NCI-H1694 (cell line): ENCODE measurements around the gene LSM2.
"Not testable (repeated sequence)": the region's sequence is repeated elsewhere in the genome, so short reads cannot be mapped to it uniquely, and the experiment has no call there.

Experiments used
- DNase-seq: peaks from one replicate; lab custom pipeline; 2025; lab: John Stamatoyannopoulos, UW

LSM2 gene

DNA sequence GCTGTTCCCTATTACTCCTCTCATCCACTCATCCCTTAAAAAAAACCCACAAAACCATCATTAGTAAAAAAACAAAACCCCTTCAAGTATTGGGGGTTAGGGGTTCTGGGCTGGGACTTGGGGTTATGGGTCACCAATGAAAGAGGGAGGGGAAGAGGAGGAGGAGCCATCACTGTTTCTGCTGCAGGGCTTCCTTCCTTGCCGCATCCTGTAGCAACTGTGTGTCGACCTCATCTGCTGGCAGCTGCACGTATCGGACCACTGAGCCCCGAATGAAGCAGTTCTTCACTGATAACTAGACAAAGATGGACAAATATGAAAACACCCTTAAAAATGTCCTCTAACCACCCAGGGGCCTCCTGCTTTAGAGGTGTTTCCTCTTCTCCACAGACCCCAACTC, 9.2 kb downstream of the LSM2 start:
- no peak for DNase-seq

DNA sequence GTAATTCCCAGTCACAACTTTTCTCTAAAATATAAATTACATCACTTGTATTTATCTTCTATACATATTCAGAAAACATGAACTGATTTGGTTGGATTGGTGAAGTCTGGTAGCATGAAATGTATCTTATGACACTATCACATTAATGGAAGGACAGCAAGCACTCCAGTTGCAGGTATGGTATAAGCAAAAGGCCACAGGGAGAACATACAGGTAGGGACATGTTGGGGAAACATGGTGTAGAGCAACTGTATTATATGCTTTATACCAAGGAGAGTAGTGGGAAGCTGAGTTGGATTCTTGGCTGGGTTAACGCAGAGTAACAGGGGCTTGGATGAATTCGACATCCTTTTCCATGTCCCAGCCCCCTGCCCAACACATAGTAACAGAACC, 9.8 kb downstream of the LSM2 start:
- DNase-seq, result no peak

DNA sequence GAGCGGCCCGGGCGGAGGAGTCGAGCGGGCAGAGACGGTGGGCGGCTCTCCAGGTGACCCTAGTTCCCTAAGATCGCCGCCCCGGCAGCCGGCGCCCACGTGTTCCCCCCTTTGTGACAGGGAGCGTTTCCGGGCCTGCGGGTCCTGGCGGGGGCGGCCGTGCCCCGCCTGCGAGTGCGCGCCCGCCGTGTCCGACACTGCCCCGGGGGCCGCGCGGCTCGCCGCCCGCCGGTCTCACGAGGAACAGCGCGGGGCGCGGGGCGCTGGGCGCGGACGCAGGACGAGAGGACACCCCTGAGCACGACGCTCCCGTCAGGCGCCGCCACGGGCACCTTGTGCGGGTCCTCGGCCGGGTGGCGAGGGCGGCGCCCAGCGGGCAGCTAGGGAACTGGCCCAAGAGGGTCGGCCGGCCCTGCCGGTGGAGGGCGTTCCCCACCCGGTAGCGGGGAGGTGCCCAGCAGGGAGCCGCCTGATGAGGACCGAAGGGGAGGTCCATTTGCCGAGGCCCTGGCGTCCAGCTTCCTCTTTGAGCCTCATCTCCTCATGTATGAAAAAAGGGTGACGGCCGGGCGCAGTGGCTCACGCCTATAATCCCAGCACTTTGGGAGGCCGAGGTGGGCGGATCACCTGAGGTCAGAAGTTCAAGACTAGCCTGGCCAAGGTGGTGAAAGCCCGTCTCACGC, 11.0 kb downstream of the LSM2 start, which contains the start of gene VARS1:
Gene VARS1 (minus strand): TSS at position 137 of the 683 bp plus-strand sequence. CDS start 535 bp downstream, outside the sequence.
- peak; percentile 35 for DNase-seq

DNA sequence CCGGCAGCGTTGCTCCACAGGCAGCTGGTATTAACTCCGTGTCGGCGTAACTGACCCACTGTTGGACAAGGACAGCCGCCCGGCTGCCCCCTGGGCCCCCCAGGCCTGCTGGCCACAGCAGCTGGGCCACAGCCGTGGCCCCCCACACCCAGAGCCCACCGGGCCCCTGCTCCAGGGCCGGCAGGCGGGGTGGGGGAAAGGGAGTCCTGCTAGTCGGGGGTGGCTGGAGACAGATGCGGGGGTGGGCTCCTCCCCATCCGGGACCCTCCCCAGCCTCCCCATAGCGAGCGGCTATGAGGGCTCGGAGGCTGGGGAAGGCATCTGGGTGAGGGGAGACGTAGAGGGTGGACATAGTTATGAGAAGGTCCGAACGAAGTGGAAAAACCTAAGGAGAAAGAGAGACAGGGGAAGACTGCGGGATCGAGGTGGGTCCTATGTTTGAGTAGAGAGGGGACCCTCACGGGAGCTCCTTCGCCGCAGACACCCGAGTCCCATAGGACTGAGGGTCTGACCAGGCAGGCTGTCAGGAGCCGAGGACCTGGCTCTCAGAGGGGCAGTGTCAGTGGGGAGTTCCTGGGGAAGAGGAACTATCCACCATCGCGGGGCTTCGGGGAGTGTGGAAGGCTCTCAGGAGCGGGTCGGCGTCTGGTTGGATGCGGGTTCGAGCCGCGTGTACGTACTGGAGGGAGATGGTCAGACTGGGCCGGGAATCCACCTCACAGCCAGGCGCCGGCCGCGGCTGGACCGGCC, 11.7 kb downstream of the LSM2 start:
- DNase-seq, result no peak

DNA sequence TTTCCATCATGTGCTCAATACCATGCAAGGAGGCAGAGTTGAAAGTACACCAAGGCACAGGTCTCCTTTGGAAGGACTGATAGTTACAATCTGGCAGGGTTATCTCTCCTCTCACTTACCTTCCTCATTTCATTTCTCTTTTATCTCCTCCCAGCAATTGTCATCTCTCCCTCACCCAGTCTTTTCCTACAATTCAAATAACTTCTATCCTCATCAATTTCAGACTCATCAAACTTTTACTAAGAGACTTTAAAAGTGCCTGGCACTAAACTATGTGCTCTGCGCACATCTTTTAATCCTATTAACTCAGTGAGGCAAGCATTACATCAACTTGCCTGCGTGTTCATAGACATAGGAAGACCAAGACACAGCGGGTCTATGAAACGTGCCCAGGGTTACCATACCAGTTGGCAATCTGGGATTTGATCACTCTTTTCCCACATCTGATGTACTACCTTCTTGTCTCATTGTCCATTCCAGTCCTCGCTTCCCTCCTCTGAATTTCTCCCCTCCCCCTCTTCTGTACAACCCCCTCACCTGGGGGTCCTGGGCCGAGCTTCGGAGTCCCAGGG, 12.4 kb downstream of the LSM2 start:
- no peak for DNase-seq

DNA sequence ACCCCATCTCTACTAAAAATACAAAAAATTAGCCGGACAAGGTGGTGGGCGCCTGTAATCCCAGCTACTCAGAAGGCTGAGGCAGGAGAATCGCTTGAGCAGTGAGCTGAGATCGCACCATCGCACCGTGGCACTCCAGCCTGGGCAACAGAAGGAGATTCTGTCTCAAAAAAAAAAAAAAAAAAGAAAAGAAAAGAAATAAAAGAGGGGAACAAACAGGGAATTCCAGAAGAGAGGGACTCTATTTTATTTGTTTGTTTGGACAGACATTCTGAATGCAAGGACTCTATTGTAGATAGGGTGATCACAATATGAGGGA, 12.9 kb downstream of the LSM2 start:
- DNase-seq, result not testable (repeated sequence)

DNA sequence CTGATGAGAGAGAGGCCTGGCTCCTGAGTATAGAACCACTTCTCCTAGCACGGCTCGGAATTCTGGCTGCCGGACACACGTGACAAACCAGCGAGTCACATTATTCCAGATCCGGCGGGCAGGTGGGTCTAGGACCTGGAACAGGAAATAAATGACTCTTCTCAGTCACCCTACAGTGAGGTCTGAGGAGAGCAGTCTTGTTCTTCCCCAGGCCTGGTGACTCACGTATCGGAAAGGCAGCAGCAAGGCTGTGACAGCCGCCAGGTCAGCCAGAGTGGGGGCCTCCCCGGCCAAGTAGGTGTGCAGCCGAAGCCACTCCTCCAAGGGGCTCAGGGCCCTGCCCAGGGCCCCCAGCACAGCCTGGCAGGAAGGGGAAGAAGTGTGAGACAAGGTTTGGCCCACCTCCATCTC, 14.0 kb downstream of the LSM2 start:
- DNase-seq, result no peak

DNA sequence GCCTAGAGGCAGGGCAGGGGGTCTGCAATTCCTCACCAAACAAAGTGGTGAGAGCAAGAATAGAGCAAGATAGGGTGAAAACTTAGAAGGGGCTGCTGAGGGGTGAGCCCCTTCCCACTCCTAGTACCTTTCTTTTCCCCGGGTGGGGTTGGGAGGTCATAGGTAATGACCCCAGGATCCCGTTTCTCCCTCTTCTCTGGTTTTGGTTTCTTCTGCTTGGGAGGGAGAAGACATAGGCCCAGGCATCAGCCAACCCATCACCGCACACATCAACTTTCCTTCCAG, 14.7 kb downstream of the LSM2 start:
- DNase-seq, result no peak

DNA sequence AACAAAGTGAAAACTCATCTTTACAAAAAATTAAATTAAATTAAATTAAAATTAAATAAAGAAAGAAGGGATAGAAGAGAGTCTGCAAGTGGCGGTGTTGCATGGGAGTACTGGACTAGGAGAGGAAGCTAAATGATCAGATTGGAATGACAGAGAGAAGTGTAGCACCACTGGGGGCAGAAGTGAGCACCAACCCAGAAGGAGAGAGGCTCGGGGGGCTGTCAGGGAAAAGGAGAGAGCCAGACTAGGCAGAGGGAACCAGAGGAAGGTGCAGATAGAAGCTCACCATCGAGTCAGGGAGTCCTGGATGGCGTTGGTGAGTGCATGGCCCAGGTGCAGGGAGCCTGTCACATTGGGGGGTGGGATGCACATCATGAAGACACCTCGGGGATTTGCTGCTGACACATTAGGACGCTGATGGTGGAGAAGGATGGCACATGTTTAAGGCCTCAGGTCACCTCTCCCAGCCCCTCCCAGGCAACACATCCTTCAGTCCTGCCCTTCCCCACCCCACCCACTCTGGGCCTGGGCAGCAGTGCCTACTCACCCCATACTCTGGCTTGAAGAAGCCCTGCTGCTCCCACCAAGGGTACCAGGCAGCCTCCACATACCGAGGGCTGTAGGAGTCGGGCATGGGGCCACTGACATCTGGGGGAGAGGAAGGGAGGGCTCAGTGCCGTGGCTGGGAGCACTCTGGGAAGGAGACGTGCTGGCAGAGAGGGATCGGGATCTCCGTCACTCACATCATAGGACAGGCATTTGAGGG, 15.3 kb downstream of the LSM2 start:
- peak; percentile 53 for DNase-seq

DNA sequence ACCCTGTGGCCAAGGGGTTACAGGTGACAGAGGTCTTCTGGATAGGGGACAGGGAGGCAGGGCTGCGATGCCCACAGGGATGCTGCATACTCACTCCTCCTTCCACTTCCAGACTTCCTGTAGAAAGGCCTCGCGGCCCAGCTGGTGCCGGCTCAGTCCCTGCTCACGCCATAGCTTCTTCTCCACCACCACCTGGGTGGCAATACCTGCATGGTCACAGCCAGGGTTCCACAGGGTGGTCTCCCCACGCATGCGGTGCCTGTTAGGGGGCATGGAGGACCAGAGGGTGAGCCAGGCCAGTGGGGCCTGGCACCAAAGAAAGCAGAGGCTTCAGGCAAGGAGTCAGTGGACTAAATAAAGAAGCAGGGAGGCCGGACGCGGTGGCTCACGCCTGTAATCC, 21.3 kb downstream of the LSM2 start:
- no peak for DNase-seq

DNA sequence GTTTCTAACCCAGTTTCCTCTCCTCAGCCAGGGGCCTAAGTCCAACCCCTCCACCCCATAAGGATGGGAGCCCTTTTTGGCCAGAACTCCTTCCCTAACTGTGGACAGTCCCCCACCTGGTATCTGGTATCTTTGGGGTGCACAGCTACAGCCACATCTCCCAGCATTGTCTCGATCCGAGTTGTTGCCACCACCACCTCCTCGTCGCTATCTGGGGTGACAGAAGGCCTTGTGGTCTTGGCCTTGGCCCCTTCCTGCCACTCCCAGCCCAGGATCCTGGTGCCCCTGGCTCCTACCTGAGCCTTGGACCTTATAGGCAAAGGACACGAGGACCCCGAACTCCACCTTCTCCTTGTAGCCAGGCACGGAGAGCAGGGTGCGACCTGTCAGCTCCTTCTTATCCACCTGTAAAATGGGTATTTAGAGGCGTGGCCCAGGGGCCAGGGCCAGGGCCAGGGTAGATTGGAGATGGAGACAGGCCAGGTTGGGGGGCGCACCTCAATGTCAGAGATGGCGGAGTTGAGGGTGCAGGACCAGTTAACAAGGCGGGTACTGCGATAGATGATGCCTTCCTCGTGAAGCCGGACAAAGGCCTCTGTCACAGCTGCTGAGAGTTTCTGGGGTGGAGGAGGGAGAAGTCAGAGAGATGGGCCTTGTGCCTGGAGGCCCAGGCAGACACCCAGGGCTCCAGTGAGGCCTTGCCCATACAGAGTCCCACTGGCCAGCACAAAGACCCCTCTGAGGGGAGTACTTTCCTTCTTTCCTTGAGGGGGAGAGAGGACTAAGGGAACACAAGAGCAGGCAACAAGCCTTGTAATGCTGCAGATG, 22.5 kb downstream of the LSM2 start:
- no peak for DNase-seq

DNA sequence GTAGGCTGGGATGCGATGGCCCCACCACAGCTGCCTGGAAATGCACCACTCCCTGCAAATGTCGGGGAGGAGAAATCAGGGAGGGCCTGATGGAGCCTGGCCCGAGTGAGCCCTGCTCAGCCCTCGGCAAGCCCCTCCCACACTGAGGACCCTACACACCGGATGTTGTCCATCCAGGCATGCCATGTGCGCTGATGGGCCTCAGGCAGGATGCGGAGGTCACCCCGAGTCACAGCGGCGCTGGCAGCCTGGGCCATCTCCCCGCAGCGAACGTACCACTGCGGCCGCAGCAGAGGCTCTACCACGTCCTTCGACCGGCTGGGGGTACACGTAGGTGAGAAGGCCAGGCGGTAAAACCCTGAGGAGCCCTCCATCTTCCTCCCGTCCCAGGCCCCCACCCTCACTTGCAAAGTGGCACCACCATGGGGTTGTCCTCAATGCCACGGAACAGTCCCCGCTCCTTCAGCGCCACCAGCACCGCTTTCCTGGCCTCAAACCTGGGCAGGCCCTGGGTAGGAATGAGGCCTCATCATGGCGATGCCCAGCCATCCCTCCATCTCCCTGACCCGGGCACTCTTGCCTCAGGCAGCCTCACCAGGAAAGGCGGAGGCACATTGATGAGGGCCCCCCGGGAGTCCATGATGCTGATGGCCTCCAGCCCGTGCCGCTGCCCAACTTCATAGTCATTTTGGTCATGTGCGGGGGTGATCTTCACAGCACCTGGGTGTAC, 24.5 kb downstream of the LSM2 start:
- no peak for DNase-seq

DNA sequence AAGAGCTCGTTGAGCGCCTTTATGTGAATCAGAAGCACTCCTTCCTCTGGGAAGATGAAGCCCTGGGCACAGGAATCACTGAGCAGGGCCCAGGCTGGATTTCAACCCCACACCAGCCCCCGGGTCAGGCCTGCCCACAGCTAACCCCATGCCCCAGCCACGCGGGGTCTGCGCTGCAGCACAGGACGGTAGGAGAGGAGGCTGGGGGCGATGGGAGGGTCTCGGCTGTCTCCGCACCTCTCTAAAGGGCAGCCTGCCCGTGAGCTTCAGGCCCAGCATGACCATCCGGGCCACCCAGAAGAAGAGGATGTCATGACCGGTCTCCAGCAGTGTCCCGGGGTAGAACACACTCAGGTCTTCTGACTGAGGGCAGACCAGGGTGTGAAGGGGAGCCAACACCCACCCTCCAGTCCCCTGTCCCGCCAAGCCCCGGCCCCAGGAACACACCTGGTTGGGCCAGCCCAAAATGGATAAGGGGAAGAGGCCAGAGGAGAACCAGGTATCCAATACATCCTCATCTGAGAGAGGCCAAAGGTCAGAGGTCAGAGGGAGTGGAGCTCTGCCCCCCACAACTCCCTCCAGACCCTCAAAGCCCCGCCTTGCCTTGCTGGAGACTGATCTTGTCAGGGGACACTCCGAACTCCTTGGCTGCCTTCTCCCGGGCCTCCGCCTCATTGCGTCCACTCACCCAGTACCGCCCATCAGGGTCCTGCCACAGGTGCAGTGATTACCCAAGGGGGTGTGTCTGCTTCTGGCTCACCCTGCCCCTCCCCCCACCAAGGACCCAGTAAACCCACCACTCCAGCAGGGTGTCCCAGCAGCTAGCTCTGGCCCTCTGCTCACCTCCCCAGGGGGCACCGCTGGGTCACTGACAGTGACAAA, 25.3 kb downstream of the LSM2 start:
- no peak for DNase-seq

DNA sequence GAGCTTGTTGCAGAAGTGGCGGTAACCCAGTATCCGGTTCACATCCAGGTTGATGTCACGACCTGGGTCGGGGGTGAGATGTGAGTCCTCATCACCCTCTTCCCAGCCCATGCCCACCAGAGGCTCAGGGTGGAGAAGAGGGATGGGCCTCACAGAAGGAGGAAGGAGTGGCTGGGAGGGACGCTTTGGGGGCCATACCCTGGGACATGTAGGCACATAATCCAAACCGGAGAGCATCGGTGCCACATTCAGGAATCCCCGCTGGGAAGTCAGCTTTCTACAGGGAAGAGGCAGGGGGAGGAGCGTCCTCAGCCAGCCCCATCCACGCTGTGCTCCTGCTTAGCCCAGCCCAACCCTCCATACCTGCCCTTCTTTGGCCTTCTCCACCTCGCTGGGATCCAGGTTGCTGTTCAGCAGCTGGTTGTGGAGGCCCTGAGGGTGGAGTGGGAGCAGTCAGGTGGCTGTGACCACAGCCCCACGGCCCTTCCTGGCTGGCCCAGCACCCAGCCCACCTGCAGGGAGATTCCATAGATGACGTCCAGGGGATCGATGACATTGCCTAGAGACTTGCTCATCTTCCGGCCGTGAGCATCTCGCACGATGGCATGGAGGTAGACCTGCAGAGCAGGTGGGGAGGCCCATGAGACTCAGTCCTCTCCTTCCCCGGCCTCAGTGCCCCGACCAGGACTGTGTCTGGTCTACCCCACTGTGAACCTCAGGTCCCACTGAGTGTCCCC, 26.1 kb downstream of the LSM2 start:
- DNase-seq, result no peak

DNA sequence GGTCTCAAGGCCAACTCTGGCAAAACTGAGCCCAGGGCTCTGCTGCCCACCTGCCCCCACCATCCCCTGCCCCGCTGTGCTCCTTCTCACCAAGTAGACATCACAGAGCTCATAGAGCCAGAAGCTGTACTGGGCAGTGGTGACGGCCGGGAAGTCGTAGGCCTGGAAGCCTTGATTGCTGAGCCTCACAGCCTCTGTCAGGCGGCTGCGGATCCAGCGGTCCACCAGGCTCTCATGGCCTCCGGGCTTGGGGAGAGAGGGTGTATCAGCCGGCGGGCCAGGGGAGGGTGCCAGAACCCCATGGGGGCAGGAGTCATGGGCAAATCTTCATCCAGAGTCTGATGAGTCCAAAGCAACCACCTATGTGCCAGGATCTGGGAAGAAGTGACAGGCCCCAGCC, 26.9 kb downstream of the LSM2 start:
- DNase-seq, result no peak

DNA sequence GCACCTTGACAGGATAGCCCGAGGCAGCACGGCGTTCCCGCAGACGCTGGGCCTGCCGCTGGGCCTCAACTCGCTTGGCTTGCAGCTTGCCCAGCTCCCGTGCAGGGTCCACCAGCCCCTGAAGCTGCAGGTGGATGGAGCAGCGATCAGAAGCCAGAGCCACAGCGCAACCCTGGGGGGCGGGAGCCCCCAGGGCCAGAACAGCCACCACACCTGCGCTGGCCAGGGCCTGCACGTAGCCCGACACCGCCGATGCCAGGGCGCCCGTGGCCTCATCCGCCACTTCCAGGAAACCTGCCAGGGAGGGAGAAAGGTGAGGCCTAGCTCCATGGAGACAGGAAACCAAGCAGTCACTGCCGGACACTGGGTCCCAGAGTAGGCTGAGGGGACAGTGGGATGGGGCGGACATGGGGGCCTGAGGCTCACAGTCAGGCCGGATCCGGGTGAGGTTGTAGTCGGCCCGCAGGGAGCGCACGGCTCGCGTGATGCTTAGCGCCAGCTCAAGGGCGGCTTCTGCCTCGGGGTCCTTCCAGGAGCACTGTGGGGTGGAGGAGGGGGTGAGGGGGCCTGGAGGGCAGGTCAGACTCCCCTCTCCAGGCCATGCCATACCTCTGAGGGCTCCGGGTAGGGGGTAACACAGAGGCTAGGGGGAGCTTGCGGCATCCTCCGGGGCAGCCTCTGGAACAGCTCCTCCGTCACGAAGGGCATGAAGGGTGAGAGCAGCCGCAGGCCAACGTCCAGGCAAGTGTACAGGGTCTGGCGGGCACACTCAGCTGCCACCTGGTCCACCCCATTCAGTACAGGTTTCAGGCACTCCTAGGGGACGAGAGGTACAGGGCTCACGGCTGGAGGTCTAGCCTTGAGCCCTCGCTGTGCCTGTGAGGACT, 27.5 kb downstream of the LSM2 start:
- DNase-seq, result no peak

DNA sequence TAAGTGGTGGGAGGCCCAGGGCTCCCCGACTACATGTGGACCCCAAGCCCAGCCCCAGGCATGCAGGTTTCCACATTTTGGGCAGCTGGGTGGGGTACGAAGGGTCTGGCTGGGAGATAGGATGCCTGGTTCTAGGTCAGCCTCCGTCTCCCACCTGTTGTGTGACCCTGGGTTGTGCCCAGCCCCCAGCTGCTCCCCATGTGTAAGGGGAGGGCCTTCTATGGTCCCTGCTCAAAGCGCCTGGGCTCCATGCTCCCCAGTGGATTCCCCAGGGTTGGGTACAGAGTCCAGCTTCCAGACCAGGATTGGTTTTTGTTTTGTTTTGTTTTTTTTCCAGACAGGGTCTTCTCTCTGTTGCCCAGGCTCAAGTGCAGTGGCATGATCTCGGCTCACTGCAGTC, 28.6 kb downstream of the LSM2 start:
- no peak for DNase-seq

DNA sequence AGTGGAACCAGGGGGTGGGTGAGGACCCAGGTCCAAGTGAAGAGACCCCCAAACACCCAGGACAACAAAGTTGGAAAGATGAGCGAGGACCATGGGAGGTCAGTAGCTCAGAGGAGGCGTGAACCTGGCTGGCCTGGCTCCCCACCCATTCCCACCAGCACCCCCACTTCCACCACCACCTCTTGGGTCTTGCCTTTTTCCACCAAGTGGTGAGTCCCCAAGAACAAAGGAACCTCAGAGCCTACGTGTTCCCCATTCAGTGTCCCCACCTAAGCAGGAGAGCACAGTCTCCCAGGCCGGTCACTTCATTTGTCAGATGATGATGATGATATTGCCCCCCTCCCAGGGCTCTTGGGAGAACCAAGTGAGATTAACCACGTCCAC, 29.1 kb downstream of the LSM2 start:
- no peak for DNase-seq
